Measurements from ENCODE around the gene ABCF2.

The ABCF2 gene

GRCh38 chr7:151207315-151207714 lies 19.7 kb downstream of the ABCF2 start:
- ChIA-PET CTCF (interaction anchor here (0.9 kb wide), 1 partner anchor 70 kb away, joined by 3 read pairs; no protein-coding TSS in a partner anchor), POLR2A (interaction anchor here (1.6 to 3.1 kb wide), 3 partner anchors 12 to 25 kb away, joined by 4 to 16 read pairs (median 6); partner anchors contain the start of genes ABCF2 and CHPF2)
- TF ChIP-seq NFRKB (IDR thresholded peaks at IDR 0.05) (no peak), ZNF384 (IDR thresholded peaks at IDR 0.05) (no peak), L3MBTL2 (conservative IDR thresholded peaks at IDR 0.05) (no peak), CTBP1 (IDR thresholded peaks at IDR 0.05; ENCODE audit: borderline replicate concordance) (no peak), TARDBP (IDR thresholded peaks at IDR 0.05) (no peak), FOXA1 (IDR thresholded peaks at IDR 0.05) (no peak), LEF1 (IDR thresholded peaks at IDR 0.05; ENCODE audit: borderline replicate concordance) (no peak), PKNOX1 (IDR thresholded peaks at IDR 0.05) (no peak), ELF4 (IDR thresholded peaks at IDR 0.05) (no peak), FOXK2 (IDR thresholded peaks at IDR 0.05) (no peak), SP1 (IDR thresholded peaks at IDR 0.05) (no peak), HDGF (IDR thresholded peaks at IDR 0.05; ENCODE audit: borderline replicate concordance) (no peak), BHLHE40 (IDR thresholded peaks at IDR 0.05; ENCODE audit: borderline replicate concordance) (no peak), SUZ12 (IDR thresholded peaks at IDR 0.05) (no peak), FOXM1 (IDR thresholded peaks at IDR 0.05; ENCODE audit: borderline replicate concordance) (no peak), ARNT (IDR thresholded peaks at IDR 0.05) (no peak)
- no peak for DNase-seq (ENCODE audit: extremely low spot score)

GRCh38 chr7:151206914-151207313 lies 20.1 kb downstream of the ABCF2 start:
- no peak for TF ChIP-seq NFRKB (IDR thresholded peaks at IDR 0.05)
- TF ChIP-seq CTBP1 (IDR thresholded peaks at IDR 0.05; ENCODE audit: borderline replicate concordance): no peak
- TF ChIP-seq FOXM1 (IDR thresholded peaks at IDR 0.05; ENCODE audit: borderline replicate concordance): no peak
- no peak for TF ChIP-seq SUZ12 (IDR thresholded peaks at IDR 0.05)
- no peak for TF ChIP-seq L3MBTL2 (conservative IDR thresholded peaks at IDR 0.05)
- TF ChIP-seq PKNOX1 (IDR thresholded peaks at IDR 0.05): no peak; the same call in 1 of the 2 replicates
- no peak for TF ChIP-seq LEF1 (IDR thresholded peaks at IDR 0.05; ENCODE audit: borderline replicate concordance)
- TF ChIP-seq ELF4 (IDR thresholded peaks at IDR 0.05): no peak
- no peak for TF ChIP-seq BHLHE40 (IDR thresholded peaks at IDR 0.05; ENCODE audit: borderline replicate concordance)
- no peak for TF ChIP-seq FOXK2 (IDR thresholded peaks at IDR 0.05)
- TF ChIP-seq SP1 (IDR thresholded peaks at IDR 0.05): no peak
- no peak for TF ChIP-seq FOXA1 (IDR thresholded peaks at IDR 0.05)
- TF ChIP-seq TARDBP (IDR thresholded peaks at IDR 0.05): no peak
- no peak for TF ChIP-seq ZNF384 (IDR thresholded peaks at IDR 0.05)
- TF ChIP-seq ARNT (IDR thresholded peaks at IDR 0.05): no peak
- no peak for TF ChIP-seq HDGF (IDR thresholded peaks at IDR 0.05; ENCODE audit: borderline replicate concordance)
- POLR2A ChIA-PET: interaction anchor here (1.6 to 3.1 kb wide), 3 partner anchors 12 to 26 kb away, joined by 4 to 16 read pairs (median 6); partner anchors contain the start of genes ABCF2 and CHPF2
- CTCF ChIA-PET: interaction anchor here (0.9 kb wide), 1 partner anchor 70 kb away, joined by 3 read pairs; no protein-coding TSS in a partner anchor
- DNase-seq (ENCODE audit: extremely low spot score): no peak

GRCh38 chr7:151205730-151206129 lies 21.3 kb downstream of the ABCF2 start:
- ChIA-PET POLR2A (interaction anchor here (2.0 to 3.1 kb wide), 2 partner anchors 21 to 27 kb away, joined by 6 to 16 read pairs; partner anchors contain the start of genes ABCF2 and CHPF2), CTCF (no interaction called here)
- no peak for TF ChIP-seq FOXA1 (IDR thresholded peaks at IDR 0.05)
- TF ChIP-seq FOXK2 (IDR thresholded peaks at IDR 0.05): no peak
- TF ChIP-seq NFRKB (IDR thresholded peaks at IDR 0.05): no peak
- no peak for TF ChIP-seq CTBP1 (IDR thresholded peaks at IDR 0.05; ENCODE audit: borderline replicate concordance)
- DNase-seq (ENCODE audit: extremely low spot score): no peak

- POLR2A ChIA-PET: no interaction called here
- no peak for DNase-seq (ENCODE audit: extremely low spot score)
- CTCF ChIA-PET: no interaction called here
- TF ChIP-seq ELF4 (IDR thresholded peaks at IDR 0.05): no peak
- no peak for TF ChIP-seq LEF1 (IDR thresholded peaks at IDR 0.05; ENCODE audit: borderline replicate concordance)
- TF ChIP-seq SUZ12 (IDR thresholded peaks at IDR 0.05): no peak
- TF ChIP-seq ZNF384 (IDR thresholded peaks at IDR 0.05): no peak
- no peak for TF ChIP-seq HDGF (IDR thresholded peaks at IDR 0.05; ENCODE audit: borderline replicate concordance)
- TF ChIP-seq L3MBTL2 (conservative IDR thresholded peaks at IDR 0.05): no peak
- TF ChIP-seq SP1 (IDR thresholded peaks at IDR 0.05): no peak
- TF ChIP-seq NFRKB (IDR thresholded peaks at IDR 0.05): no peak
- no peak for TF ChIP-seq ARNT (IDR thresholded peaks at IDR 0.05)
- no peak for TF ChIP-seq FOXM1 (IDR thresholded peaks at IDR 0.05; ENCODE audit: borderline replicate concordance)
- no peak for TF ChIP-seq FOXA1 (IDR thresholded peaks at IDR 0.05)
- no peak for TF ChIP-seq CTBP1 (IDR thresholded peaks at IDR 0.05; ENCODE audit: borderline replicate concordance)
- no peak for TF ChIP-seq PKNOX1 (IDR thresholded peaks at IDR 0.05)
- TF ChIP-seq FOXK2 (IDR thresholded peaks at IDR 0.05): no peak
- no peak for TF ChIP-seq TARDBP (IDR thresholded peaks at IDR 0.05)
- TF ChIP-seq BHLHE40 (IDR thresholded peaks at IDR 0.05; ENCODE audit: borderline replicate concordance): no peak
Observed at GRCh38 chr7:151204383-151205032, 22.5 kb downstream of the ABCF2 start.

GRCh38 chr7:151202836-151203235 lies 24.2 kb downstream of the ABCF2 start:
- DNase-seq (ENCODE audit: extremely low spot score): no peak
- POLR2A ChIA-PET: no interaction called here
- TF ChIP-seq ELF4 (IDR thresholded peaks at IDR 0.05) (no peak), FOXA1 (IDR thresholded peaks at IDR 0.05) (no peak), BHLHE40 (IDR thresholded peaks at IDR 0.05; ENCODE audit: borderline replicate concordance) (no peak)
- CTCF ChIA-PET: no interaction called here

- TF ChIP-seq BHLHE40 (IDR thresholded peaks at IDR 0.05; ENCODE audit: borderline replicate concordance) (no peak), HDGF (IDR thresholded peaks at IDR 0.05; ENCODE audit: borderline replicate concordance) (no peak), PKNOX1 (IDR thresholded peaks at IDR 0.05) (no peak)
- ChIA-PET POLR2A (no interaction called here), CTCF (no interaction called here)
- DNase-seq (ENCODE audit: extremely low spot score): no peak
Observed at GRCh38 chr7:151201751-151202150, 25.3 kb downstream of the ABCF2 start.
